SK-N-SH treated with all-trans-retinoic acid at 6 μM for 48 hours (cell line): ENCODE data around the gene FAM25G.
"Not testable (repeated sequence)": the region's sequence is repeated elsewhere in the genome, so short reads cannot be mapped to it uniquely, and the experiment has no call there.

ENCODE experiments used
- ATAC-seq: fragments of 200-7000 bp; cut with Tn5 transposase; 3 replicates; pipeline ENCODE4 v1.9.1; 2020; ENCODE audit warnings: mild to moderate bottlenecking, moderate library complexity

FAM25G gene

DNA sequence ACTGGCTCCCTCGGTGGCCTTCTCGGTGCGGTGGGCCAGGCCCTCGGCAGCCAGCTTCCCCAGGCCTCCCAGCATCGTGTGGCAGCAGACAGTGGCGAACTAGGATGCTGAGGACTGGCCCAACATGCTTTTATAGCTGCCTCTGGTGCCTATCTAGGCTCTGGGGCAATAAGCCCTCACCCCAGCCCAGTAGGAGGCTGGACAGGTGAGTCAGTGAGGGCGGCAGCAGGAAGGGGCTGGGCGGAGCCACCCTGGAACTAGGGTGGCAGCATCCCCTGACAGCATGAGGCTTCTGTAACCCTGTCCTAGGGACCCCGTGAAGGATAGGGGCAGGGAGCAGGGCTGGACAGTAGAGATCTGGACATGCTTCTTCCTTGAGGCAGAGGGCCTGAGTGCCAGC lies at the start of gene FAM25G:
FAM25G (minus strand) TSS at position 101 of the 400 bp plus-strand sequence; CDS start at position 75, 26 bp downstream.
- ATAC-seq: not testable (repeated sequence)

GRCh38 chr10:47536430-47536829 lies 44.9 kb upstream of the FAM25G start:
- not testable (repeated sequence) for ATAC-seq

DNA sequence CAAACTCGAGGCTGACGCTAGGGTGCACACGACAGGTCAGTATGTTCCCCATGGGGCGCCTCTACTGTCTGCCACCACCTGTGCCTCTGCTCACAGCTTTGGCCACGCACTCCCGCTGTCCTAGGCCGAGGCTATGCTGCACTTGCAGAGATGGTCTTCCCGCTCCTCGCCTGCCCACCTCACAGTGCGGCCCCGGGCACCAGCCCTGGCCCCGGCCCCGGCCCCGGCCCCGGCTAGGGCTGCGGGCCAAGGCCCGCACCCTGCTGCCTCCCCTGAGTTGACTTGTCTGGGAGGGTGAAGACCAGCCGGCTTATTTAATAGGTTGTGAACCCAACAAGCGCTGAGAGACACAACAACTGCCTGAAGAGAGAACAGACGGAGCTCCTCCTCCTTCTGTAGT lies 32.0 kb upstream of the FAM25G start, which contains the start of gene AGAP9:
AGAP9 (minus strand) TSS at position 164 of the 400 bp plus-strand sequence; CDS start at position 52, 112 bp downstream.
- ATAC-seq: not testable (repeated sequence)

GRCh38 chr10:47502313-47502712 lies 10.8 kb upstream of the FAM25G start:
- not testable (repeated sequence) for ATAC-seq

DNA sequence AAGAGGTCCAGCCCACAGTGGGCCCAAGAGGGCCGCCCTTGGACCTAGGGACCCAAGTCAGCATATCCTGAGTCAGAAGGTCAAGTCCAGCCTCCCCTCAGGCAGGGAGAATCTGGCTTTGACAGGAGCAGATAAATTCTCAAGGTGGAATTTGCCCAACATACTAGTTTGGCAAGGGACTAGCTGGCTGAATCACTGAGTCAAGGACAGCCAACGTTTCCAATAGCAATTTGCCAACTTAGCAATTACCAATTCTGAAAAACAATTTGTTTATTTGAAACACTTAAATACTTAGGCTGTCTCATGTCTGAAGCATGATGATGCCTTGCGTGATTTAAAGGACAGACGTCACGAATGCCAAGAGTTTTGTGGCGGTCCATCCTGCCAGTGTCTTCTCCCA lies 2.7 kb upstream of the FAM25G start:
- ATAC-seq: not testable (repeated sequence)

- ATAC-seq: not testable (repeated sequence)
Measured at GRCh38 chr10:47489630-47490029, 1.9 kb downstream of the FAM25G start.

DNA sequence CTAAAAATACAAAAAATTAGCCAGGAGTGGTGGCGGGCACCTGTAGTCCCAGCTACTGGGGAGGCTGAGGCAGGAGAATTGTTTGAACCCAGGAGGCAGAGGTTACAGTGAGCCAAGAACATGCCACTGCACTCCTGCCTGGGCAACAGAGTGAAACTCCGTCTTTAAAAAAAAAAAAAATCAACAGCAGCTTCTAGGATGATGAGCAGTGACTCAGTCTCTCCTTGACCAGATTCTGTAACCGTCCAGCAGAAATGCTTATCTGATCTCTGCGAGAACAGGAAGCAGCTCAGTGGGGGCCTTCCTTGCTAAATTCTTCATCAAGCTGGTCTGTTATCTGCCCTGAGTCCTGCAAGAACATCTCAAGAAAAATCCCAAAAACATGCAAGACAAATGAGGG lies 5.6 kb downstream of the FAM25G start:
- not testable (repeated sequence) for ATAC-seq

GRCh38 chr10:47484786-47485185 lies 6.7 kb downstream of the FAM25G start:
- ATAC-seq: not testable (repeated sequence)

GRCh38 chr10:47483923-47484322 lies 7.6 kb downstream of the FAM25G start, which contains the start of gene ANXA8:
TSS of gene ANXA8 (minus strand) at chr10:47484115. CDS start at chr10:47483933, 182 bp downstream.
- ATAC-seq: not testable (repeated sequence)

- ATAC-seq: not testable (repeated sequence)
Measured at GRCh38 chr10:47482367-47482766, 9.1 kb downstream of the FAM25G start.

DNA sequence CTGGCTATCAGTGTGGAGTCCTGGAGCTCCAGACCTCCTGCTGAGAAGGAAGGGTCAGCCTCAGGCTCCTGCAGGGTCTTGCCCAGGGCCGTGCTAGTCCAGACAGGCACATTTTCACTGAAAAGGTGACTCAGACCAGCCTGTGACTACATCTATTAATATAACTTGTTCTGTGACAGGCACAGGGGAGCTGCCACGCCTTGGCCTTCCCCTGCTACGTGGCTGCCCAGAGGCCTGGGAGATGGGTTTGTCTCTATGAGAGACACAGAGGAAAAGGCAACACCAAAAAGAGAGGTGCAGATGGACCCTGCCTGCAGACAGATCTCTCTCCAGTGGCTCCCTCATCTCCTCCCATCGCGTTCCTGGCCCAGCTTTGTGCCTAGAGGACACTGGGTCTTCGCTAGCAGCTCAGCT lies 9.7 kb downstream of the FAM25G start:
- ATAC-seq: peak; percentile 55; the same call in 2 of the 3 replicates

GRCh38 chr10:47481182-47481766 lies 10.2 kb downstream of the FAM25G start:
- peak; percentile 91 for ATAC-seq

DNA sequence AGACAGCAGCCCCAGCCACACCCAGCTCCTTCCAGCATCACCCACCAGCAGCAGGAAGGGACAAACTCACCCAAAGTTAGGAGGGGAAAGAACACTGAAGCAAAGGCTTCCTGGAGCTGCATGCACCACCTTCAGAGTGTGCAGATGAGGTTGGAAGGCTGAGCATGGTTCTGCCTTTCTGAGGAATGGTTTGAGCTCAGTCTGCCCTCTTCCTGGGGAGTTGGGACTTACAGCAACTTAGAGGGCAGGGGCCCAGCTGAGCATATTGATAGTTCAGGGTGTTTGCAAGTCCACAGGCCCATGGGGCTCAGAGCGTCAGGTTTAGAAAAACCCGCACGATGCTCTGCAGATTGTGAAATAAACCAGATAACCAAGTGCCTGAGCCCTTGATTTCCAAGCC lies 11.4 kb downstream of the FAM25G start:
- ATAC-seq: peak; percentile 48

DNA sequence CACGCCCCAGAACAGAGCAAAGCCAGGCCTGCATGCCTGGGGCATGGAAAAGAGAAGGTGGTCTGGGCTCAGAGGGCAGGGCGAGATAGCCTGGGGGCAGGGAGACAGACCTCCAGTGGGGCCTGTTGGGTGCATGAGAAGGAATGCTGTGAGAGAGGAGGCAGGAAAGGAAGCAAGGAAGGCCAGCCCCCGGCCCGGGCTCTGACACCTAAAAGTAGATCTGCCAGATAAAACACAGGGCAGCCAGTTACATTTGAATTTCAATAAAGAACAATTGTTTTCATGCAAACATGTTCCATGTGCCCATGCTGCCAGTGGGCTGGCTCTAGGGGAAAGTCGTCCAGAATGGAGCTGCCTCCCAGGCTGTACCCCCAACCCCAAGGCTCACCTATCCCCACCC lies 13.4 kb downstream of the FAM25G start:
- ATAC-seq: not testable (repeated sequence)

DNA sequence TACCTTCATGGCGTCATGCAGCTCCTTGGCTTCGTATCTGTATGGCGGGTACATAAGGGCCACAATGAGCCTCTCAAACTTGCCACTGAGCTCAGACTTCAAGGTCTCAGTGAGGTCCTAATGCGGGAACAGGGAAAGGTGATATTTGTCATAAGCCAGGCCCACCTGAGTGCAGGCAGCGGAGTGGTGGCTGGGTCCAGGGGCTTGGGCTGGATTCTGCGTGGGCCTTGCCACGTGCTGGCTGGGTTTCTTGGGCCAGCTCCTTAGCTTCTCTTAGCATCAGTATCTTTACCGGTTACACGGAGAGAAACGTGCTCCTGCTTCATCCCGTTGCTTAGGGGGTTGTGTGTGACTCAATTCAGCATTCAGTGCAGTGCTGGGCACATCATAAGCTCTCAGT lies 14.4 kb downstream of the FAM25G start:
- not testable (repeated sequence) for ATAC-seq

GRCh38 chr10:47475101-47475500 lies 16.4 kb downstream of the FAM25G start:
- not testable (repeated sequence) for ATAC-seq

DNA sequence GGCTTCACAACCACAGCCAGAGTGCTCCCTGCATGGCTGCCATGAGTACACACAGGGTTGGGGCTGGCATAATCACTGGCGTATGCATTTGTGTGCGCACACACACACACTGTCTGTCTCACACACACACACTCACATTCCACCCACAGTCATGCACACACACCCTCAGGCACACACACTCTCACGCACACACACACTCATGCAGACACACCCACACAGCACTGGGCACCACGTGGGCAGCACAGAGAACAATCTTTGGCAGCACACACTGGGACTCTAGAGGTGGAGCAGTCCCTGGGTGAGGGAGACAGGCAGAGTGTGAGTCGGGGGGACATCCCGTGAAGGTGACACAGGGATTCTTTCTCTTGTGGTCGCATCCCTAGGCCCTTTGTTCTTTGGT lies 18.0 kb downstream of the FAM25G start:
- ATAC-seq: not testable (repeated sequence)

DNA sequence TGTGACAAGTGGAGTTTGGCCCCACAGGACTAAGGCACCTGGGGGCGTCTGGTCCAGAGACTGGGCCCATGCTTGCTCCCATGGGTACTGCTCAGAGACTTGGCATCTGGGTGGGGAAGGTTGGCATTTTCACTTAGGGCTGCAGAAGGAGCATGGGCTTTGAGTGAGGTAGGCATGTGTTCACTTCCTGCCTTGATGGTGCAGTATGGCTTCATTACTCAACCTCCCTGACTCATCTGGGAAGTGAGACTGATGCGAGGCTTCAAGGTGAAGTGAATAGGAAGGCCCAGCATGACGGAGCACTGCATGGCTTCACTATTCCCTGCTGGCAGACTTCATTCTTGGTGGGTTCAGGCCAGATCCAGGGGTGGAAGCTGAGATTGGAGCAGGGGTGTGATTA lies 18.9 kb downstream of the FAM25G start:
- peak; percentile 54; the same call in 2 of the 3 replicates for ATAC-seq

- ATAC-seq: peak; percentile 39
Measured at GRCh38 chr10:47472072-47472471, 19.4 kb downstream of the FAM25G start.

- not testable (repeated sequence) for ATAC-seq
Measured at GRCh38 chr10:47468731-47469528, 22.6 kb downstream of the FAM25G start.

- not testable (repeated sequence) for ATAC-seq
Measured at GRCh38 chr10:47467957-47468356, 23.5 kb downstream of the FAM25G start.

- ATAC-seq: not testable (repeated sequence)
Measured at GRCh38 chr10:47467458-47467857, 24.0 kb downstream of the FAM25G start.

GRCh38 chr10:47465216-47465917 lies 26.1 kb downstream of the FAM25G start:
- not testable (repeated sequence) for ATAC-seq
